ENCODE results near the gene SLC26A11.

DNA sequence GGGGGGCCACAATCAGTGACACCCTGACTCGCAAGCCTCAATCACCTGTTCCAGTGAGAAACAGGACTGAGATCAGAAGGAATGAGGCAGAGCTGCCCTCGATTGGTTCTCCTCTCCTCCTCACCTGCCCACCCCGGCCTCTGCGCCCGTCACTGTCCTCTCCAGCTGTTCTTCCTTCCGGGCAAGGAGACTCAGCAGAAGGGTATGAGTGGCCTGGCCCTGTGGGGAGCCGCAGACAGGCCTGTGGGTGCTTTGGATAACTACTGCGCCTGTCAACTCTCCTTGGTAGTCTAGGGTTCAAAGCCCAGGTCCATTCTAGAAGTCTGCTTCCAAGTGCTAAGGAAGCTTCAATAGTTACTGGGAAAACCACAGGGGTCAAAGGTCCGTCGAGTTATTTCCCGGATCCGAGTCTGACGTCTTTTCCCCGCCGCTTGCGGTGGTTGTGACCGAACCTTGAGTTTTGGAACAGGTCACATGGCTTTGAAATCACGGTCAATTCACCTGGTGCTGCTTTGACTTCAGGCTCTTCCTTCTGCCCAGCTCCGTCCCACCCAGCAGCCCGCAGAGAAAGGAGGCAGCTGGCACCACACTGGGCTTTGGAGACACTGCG, 42.1 kb upstream of the SLC26A11 start:
- TF ChIP-seq, protein P1, sequence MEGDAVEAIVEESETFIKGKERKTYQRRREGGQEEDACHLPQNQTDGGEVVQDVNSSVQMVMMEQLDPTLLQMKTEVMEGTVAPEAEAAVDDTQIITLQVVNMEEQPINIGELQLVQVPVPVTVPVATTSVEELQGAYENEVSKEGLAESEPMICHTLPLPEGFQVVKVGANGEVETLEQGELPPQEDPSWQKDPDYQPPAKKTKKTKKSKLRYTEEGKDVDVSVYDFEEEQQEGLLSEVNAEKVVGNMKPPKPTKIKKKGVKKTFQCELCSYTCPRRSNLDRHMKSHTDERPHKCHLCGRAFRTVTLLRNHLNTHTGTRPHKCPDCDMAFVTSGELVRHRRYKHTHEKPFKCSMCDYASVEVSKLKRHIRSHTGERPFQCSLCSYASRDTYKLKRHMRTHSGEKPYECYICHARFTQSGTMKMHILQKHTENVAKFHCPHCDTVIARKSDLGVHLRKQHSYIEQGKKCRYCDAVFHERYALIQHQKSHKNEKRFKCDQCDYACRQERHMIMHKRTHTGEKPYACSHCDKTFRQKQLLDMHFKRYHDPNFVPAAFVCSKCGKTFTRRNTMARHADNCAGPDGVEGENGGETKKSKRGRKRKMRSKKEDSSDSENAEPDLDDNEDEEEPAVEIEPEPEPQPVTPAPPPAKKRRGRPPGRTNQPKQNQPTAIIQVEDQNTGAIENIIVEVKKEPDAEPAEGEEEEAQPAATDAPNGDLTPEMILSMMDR (IDR thresholded peaks at IDR 0.05) = no peak
- no peak for TF ChIP-seq POLR2A (IDR thresholded peaks at IDR 0.05)

Measured in transverse colon (tissue), 3 donors.